ENCODE data around the gene LEF1. TPM values are rescaled to one million over a fixed set of nuclear protein-coding genes. Genes with fewer than 3 reads are reported as not detected.

The LEF1 gene
- total and polyA plus RNA-seq, 2 experiments from 2014 or later = 0.50 to 0.73 TPM

DNA sequence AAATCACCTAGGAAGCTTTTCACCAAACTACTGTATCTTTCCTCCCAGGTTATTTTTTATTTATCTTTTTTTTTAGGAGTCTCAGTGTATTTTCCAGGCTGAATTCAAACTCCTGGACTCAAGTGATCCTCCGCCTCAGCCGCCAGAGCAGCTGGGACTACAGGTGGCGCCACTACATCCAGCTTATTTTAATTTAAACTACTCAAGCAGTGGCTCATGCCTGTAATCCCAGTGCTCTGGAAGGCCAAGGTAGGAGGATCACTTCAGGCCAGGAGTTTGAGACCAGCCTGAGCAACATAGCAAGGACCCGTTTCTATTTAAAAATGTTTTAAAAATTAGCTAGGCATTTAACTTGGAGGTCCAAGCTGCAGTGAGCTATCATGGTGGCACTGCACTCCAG, 37.8 kb downstream of the LEF1 start:
- Mint-ChIP-seq H3K9me3 (no peaks in the 10 kb centered on the region), H3K4me1 (peaks cover 17% of the 10 kb centered on the region), H3K27me3 (ENCODE audit: insufficient read depth, low read depth, poor library complexity) (no peaks in the 10 kb centered on the region), H3K4me3 (no peak overlapping the region), H3K36me3 (ENCODE audit: low read depth) (no peaks in the 10 kb centered on the region), H3K27ac (no peak overlapping the region)
- Histone ChIP-seq H3K4me3 (no peak overlapping the region), H3F3A (replicated peaks; ENCODE audit: low read depth) (no peaks in the 10 kb centered on the region), H3K27ac (ENCODE audit: low read depth) (no peak overlapping the region), H2AFZ (no peak overlapping the region), H4K20me1 (replicated peaks; ENCODE audit: insufficient read depth) (no peaks in the 10 kb centered on the region), H3K4me2 (no peak overlapping the region), H3K9me2 (ENCODE audit: insufficient read depth) (no peaks in the 10 kb centered on the region), H3K79me2 (replicated peaks; ENCODE audit: insufficient read depth) (no peaks in the 10 kb centered on the region), H3K4me1 (ENCODE audit: insufficient read depth) (peaks cover 13% of the 10 kb centered on the region), H3K27me3 (ENCODE audit: insufficient read depth) (0 out of 2 replicates have a peak, but pooled peaks cover 2% of the 10 kb centered on the region), H3K36me3 (ENCODE audit: insufficient read depth) (no peaks in the 10 kb centered on the region)
- peak; percentile 57 for DNase-seq (ENCODE audit: low spot score)
- TF ChIP-seq, protein P1, sequence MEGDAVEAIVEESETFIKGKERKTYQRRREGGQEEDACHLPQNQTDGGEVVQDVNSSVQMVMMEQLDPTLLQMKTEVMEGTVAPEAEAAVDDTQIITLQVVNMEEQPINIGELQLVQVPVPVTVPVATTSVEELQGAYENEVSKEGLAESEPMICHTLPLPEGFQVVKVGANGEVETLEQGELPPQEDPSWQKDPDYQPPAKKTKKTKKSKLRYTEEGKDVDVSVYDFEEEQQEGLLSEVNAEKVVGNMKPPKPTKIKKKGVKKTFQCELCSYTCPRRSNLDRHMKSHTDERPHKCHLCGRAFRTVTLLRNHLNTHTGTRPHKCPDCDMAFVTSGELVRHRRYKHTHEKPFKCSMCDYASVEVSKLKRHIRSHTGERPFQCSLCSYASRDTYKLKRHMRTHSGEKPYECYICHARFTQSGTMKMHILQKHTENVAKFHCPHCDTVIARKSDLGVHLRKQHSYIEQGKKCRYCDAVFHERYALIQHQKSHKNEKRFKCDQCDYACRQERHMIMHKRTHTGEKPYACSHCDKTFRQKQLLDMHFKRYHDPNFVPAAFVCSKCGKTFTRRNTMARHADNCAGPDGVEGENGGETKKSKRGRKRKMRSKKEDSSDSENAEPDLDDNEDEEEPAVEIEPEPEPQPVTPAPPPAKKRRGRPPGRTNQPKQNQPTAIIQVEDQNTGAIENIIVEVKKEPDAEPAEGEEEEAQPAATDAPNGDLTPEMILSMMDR (conservative IDR thresholded peaks at IDR 0.05; ENCODE audit: low read depth in 2 of 2) = peak; percentile 61 to 70
- TF ChIP-seq ZNF114 (CRISPR knock-in tag; IDR thresholded peaks at IDR 0.05) = no peak
- peak; percentile 20; the same call in 2 of the 3 replicates for ATAC-seq

GRCh38 chr4:108129196-108129595, 39.5 kb downstream of the LEF1 start:
- no peaks in the 10 kb centered on the region for H3K9me2 ChIP-seq (ENCODE audit: insufficient read depth)
- H3K36me3 Mint-ChIP-seq (ENCODE audit: low read depth) = no peaks in the 10 kb centered on the region
- H3F3A ChIP-seq (replicated peaks; ENCODE audit: low read depth) = no peaks in the 10 kb centered on the region
- no peak for ATAC-seq
- H3K4me2 ChIP-seq = no peak overlapping the region
- H3K27ac Mint-ChIP-seq = no peak overlapping the region
- H4K20me1 ChIP-seq (replicated peaks; ENCODE audit: insufficient read depth) = no peaks in the 10 kb centered on the region
- H3K4me3 Mint-ChIP-seq = no peak overlapping the region
- no peaks in the 10 kb centered on the region for H3K9me3 Mint-ChIP-seq
- no peak overlapping the region for H3K4me3 ChIP-seq
- TF ChIP-seq EZH2phosphoT487 (IDR thresholded peaks at IDR 0.05; ENCODE audit: unreplicated experiment) (no peak), EZH2 (IDR thresholded peaks at IDR 0.05; ENCODE audit: low read depth, unreplicated experiment) (no peak)
- TF ChIP-seq, protein P2, sequence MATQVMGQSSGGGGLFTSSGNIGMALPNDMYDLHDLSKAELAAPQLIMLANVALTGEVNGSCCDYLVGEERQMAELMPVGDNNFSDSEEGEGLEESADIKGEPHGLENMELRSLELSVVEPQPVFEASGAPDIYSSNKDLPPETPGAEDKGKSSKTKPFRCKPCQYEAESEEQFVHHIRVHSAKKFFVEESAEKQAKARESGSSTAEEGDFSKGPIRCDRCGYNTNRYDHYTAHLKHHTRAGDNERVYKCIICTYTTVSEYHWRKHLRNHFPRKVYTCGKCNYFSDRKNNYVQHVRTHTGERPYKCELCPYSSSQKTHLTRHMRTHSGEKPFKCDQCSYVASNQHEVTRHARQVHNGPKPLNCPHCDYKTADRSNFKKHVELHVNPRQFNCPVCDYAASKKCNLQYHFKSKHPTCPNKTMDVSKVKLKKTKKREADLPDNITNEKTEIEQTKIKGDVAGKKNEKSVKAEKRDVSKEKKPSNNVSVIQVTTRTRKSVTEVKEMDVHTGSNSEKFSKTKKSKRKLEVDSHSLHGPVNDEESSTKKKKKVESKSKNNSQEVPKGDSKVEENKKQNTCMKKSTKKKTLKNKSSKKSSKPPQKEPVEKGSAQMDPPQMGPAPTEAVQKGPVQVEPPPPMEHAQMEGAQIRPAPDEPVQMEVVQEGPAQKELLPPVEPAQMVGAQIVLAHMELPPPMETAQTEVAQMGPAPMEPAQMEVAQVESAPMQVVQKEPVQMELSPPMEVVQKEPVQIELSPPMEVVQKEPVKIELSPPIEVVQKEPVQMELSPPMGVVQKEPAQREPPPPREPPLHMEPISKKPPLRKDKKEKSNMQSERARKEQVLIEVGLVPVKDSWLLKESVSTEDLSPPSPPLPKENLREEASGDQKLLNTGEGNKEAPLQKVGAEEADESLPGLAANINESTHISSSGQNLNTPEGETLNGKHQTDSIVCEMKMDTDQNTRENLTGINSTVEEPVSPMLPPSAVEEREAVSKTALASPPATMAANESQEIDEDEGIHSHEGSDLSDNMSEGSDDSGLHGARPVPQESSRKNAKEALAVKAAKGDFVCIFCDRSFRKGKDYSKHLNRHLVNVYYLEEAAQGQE (IDR thresholded peaks at IDR 0.05; ENCODE audit: unreplicated experiment) = no peak
- TF ChIP-seq, protein P3, sequence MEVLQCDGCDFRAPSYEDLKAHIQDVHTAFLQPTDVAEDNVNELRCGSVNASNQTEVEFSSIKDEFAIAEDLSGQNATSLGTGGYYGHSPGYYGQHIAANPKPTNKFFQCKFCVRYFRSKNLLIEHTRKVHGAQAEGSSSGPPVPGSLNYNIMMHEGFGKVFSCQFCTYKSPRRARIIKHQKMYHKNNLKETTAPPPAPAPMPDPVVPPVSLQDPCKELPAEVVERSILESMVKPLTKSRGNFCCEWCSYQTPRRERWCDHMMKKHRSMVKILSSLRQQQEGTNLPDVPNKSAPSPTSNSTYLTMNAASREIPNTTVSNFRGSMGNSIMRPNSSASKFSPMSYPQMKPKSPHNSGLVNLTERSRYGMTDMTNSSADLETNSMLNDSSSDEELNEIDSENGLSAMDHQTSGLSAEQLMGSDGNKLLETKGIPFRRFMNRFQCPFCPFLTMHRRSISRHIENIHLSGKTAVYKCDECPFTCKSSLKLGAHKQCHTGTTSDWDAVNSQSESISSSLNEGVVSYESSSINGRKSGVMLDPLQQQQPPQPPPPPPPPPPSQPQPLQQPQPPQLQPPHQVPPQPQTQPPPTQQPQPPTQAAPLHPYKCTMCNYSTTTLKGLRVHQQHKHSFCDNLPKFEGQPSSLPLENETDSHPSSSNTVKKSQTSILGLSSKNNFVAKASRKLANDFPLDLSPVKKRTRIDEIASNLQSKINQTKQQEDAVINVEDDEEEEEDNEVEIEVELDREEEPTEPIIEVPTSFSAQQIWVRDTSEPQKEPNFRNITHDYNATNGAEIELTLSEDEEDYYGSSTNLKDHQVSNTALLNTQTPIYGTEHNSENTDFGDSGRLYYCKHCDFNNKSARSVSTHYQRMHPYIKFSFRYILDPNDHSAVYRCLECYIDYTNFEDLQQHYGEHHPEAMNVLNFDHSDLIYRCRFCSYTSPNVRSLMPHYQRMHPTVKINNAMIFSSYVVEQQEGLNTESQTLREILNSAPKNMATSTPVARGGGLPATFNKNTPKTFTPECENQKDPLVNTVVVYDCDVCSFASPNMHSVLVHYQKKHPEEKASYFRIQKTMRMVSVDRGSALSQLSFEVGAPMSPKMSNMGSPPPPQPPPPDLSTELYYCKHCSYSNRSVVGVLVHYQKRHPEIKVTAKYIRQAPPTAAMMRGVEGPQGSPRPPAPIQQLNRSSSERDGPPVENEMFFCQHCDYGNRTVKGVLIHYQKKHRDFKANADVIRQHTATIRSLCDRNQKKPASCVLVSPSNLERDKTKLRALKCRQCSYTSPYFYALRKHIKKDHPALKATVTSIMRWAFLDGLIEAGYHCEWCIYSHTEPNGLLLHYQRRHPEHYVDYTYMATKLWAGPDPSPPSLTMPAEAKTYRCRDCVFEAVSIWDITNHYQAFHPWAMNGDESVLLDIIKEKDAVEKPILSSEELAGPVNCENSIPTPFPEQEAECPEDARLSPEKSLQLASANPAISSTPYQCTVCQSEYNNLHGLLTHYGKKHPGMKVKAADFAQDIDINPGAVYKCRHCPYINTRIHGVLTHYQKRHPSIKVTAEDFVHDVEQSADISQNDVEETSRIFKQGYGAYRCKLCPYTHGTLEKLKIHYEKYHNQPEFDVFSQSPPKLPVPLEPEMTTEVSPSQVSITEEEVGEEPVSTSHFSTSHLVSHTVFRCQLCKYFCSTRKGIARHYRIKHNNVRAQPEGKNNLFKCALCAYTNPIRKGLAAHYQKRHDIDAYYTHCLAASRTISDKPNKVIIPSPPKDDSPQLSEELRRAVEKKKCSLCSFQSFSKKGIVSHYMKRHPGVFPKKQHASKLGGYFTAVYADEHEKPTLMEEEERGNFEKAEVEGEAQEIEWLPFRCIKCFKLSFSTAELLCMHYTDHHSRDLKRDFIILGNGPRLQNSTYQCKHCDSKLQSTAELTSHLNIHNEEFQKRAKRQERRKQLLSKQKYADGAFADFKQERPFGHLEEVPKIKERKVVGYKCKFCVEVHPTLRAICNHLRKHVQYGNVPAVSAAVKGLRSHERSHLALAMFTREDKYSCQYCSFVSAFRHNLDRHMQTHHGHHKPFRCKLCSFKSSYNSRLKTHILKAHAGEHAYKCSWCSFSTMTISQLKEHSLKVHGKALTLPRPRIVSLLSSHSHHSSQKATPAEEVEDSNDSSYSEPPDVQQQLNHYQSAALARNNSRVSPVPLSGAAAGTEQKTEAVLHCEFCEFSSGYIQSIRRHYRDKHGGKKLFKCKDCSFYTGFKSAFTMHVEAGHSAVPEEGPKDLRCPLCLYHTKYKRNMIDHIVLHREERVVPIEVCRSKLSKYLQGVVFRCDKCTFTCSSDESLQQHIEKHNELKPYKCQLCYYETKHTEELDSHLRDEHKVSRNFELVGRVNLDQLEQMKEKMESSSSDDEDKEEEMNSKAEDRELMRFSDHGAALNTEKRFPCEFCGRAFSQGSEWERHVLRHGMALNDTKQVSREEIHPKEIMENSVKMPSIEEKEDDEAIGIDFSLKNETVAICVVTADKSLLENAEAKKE (CRISPR knock-in tag; IDR thresholded peaks at IDR 0.05) = no peak
- DNase-seq (ENCODE audit: low spot score) = no peak
- no peak overlapping the region for H2AFZ ChIP-seq
- peaks cover under 1% of the 10 kb centered on the region; the same call in 2 of the 3 replicates for H3K4me1 Mint-ChIP-seq
- H3K79me2 ChIP-seq (replicated peaks; ENCODE audit: insufficient read depth) = no peaks in the 10 kb centered on the region
- no peaks in the 10 kb centered on the region for H3K4me1 ChIP-seq (ENCODE audit: insufficient read depth)
- H3K27ac ChIP-seq (ENCODE audit: low read depth) = no peak overlapping the region
- 0 out of 2 replicates have a peak, but pooled peaks cover under 1% of the 10 kb centered on the region for H3K27me3 ChIP-seq (ENCODE audit: insufficient read depth)
- no peaks in the 10 kb centered on the region for H3K36me3 ChIP-seq (ENCODE audit: insufficient read depth)
- no peaks in the 10 kb centered on the region for H3K27me3 Mint-ChIP-seq (ENCODE audit: insufficient read depth, low read depth, poor library complexity)

Data from GM23338 (cell line).